H1 (cell line): Measurements from ENCODE around the gene TBC1D4. TPM values are rescaled to one million over a fixed set of nuclear protein-coding genes. Genes with fewer than 3 reads are reported as not detected.

Source experiments
- BRCA1 ChIP-seq: IDR thresholded peaks from 2 replicates; pipeline ENCODE4 v1.6.1; 2012; ENCODE audit warnings: low read depth, low read length, improper control_type of control experiment
- CBX5 ChIP-seq: fragments of 300-800, 300-1000 bp; sonication (generic); IDR thresholded peaks from 2 replicates; pipeline ENCODE4 v1.7.1; 2016; ENCODE audit warnings: antibody characterized with exemption, low read length, low read depth
- CEBPB ChIP-seq: IDR thresholded peaks from 2 replicates; pipeline ENCODE4 v1.6.1; 2012; ENCODE audit warnings: low read depth, low read length
- EZH2 ChIP-seq: fragments of 200-600 bp; sonication (generic); IDR thresholded peaks from 2 replicates; pipeline ENCODE4 v1.7.1; 2012; ENCODE audit warnings: low read depth, mild to moderate bottlenecking, moderate library complexity, low read length, inconsistent platforms; ENCODE audit not compliant: severe bottlenecking
- RFX5 ChIP-seq: IDR thresholded peaks from 2 replicates; pipeline ENCODE4 v1.6.1; 2011; ENCODE audit warnings: low read depth, low read length, improper control_type of control experiment, borderline replicate concordance
- TAF7 ChIP-seq: optimal IDR thresholded peaks from 2 replicates; pipeline ENCODE3; 2011; ENCODE audit warnings: low read depth, mild to moderate bottlenecking, inconsistent platforms, low read length, moderate library complexity, borderline replicate concordance
- polyA plus RNA-seq, 7 experiments: library from polyadenylated mRNA; depleted of rRNA in 3 of 7; stranded (reverse) in 5 of 7; unstranded in 2 of 7; fragments of >200 nt in 5 of 7; fragments of 200-250 nt in 2 of 7; gene quantifications; 1 replicate in 5 of 7; 2 replicates in 1 of 7; 4 replicates in 1 of 7; pipeline versions ENCODE4 v1.2.1 to v1.2.3, GENCODE V29; 2011 to 2013; ENCODE audit warnings: missing spikeins in 2 of 7, mixed read lengths in 2 of 7
- total RNA-seq: library from RNA; stranded (reverse); fragmentation: NEBNext Ultra II Directional; extraction: Animal tissue kit (Norgen Biotek cat#: 25700); gene quantifications from 2 replicates; pipeline ENCODE4 v1.2.1, GENCODE V29; 2021
- TF ChIP-seq, protein P1 (sequence below): IDR thresholded peaks from 2 replicates; pipeline ENCODE4 v1.6.1; 2012; ENCODE audit warnings: low read length, inconsistent platforms

Gene TBC1D4
- total and polyA plus RNA-seq, 2 of the 8 experiments (the other 6 are each of a cell fraction or from before 2014, with no cell fraction given), result 16.7 to 39.0 TPM

DNA sequence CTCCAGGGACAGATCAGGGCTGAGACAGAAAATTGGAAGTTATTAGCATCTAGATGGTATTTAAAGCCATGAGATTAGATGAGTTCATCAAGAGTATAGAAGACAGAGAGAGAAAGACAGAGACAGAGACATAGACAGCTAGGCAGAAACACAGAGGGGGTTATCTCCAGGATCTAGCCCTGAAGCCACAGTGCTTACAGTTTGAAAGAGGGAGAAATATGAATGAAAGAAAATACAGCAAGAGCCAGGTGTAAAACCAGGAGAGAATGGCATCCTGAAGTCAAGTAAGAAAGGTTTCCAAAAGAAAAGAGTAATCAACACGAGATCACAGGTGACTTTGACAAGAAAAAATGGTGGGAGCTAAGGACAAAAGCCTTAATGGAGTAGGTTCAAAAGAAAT lies 111.2 kb downstream of the TBC1D4 start (continued):
- TF ChIP-seq, protein P1, sequence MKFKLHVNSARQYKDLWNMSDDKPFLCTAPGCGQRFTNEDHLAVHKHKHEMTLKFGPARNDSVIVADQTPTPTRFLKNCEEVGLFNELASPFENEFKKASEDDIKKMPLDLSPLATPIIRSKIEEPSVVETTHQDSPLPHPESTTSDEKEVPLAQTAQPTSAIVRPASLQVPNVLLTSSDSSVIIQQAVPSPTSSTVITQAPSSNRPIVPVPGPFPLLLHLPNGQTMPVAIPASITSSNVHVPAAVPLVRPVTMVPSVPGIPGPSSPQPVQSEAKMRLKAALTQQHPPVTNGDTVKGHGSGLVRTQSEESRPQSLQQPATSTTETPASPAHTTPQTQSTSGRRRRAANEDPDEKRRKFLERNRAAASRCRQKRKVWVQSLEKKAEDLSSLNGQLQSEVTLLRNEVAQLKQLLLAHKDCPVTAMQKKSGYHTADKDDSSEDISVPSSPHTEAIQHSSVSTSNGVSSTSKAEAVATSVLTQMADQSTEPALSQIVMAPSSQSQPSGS, result no peak
- TF ChIP-seq BRCA1 (no peak), CEBPB (no peak), TAF7 (no peak), RFX5 (no peak), EZH2 (no peak), CBX5 (no peak)
